Activated naive CD4-positive, alpha-beta T cell treated with anti-CD3 and anti-CD28 coated beads, Interleukin-2, amount 50 U/mL, for 72 hours (primary cell): Measurements from ENCODE around the gene ZGRF1. TPM values are rescaled to one million over a fixed set of nuclear protein-coding genes. Genes with fewer than 3 reads are reported as not detected.
"Not testable (repeated sequence)": the region's sequence is repeated elsewhere in the genome, so short reads cannot be mapped to it uniquely, and the experiment has no call there.

Source experiments
- ATAC-seq, 2 donors: fragments of 150-1000 bp; cut with Tn5 transposase; 2 replicates each; pipeline ENCODE4 v1.10.0; 2021; ENCODE audit warnings: mild to moderate bottlenecking in 2 of 2, moderate library complexity in 2 of 2
- DNase-seq, 2 donors: peaks; one replicate each; pipeline ENCODE4 v3.0.0; 2021 to 2022; ENCODE audit warnings: low spot score in 2 of 2
- H3K27ac Mint-ChIP-seq, 2 donors: one replicate each; pipeline ENCODE4 v1.8.0; 2022; ENCODE audit warnings: mild to moderate bottlenecking in 2 of 2, mixed read lengths in 2 of 2
- H3K36me3 Mint-ChIP-seq, 2 donors: one replicate each; pipeline ENCODE4 v1.8.0; 2022; ENCODE audit warnings: mixed read lengths in 2 of 2
- H3K9me3 Mint-ChIP-seq, 2 donors: one replicate each; pipeline ENCODE4 v1.8.0; 2022; ENCODE audit warnings: mixed read lengths in 2 of 2
- total RNA-seq, 2 donors: library from RNA; stranded (reverse); gene quantifications; one replicate each; pipeline ENCODE4 v1.2.3, GENCODE V29; 2022

The ZGRF1 gene, protein sequence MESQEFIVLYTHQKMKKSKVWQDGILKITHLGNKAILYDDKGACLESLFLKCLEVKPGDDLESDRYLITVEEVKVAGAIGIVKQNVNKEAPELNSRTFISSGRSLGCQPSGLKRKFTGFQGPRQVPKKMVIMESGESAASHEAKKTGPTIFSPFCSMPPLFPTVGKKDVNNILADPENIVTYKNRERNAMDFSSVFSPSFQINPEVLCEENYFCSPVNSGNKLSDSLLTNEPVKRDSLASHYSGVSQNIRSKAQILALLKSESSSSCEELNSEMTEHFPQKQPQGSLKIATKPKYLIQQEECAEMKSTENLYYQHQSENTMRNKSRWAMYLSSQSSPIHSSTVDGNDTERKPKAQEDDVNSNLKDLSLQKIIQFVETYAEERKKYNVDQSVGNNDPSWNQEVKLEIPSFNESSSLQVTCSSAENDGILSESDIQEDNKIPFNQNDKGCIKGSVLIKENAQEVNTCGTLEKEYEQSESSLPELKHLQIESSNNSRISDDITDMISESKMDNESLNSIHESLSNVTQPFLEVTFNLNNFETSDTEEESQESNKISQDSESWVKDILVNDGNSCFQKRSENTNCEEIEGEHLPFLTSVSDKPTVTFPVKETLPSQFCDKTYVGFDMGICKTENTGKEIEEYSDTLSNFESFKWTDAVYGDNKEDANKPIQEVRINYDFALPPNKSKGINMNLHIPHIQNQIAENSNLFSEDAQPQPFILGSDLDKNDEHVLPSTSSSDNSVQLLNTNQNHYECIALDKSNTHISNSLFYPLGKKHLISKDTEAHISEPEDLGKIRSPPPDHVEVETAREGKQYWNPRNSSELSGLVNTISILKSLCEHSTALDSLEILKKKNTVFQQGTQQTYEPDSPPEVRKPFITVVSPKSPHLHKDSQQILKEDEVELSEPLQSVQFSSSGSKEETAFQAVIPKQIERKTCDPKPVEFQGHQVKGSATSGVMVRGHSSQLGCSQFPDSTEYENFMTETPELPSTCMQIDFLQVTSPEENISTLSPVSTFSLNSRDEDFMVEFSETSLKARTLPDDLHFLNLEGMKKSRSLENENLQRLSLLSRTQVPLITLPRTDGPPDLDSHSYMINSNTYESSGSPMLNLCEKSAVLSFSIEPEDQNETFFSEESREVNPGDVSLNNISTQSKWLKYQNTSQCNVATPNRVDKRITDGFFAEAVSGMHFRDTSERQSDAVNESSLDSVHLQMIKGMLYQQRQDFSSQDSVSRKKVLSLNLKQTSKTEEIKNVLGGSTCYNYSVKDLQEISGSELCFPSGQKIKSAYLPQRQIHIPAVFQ (N-terminal part only)
- 10 to 100 TPM; 52.8 to 56.9 TPM for total RNA-seq

DNA sequence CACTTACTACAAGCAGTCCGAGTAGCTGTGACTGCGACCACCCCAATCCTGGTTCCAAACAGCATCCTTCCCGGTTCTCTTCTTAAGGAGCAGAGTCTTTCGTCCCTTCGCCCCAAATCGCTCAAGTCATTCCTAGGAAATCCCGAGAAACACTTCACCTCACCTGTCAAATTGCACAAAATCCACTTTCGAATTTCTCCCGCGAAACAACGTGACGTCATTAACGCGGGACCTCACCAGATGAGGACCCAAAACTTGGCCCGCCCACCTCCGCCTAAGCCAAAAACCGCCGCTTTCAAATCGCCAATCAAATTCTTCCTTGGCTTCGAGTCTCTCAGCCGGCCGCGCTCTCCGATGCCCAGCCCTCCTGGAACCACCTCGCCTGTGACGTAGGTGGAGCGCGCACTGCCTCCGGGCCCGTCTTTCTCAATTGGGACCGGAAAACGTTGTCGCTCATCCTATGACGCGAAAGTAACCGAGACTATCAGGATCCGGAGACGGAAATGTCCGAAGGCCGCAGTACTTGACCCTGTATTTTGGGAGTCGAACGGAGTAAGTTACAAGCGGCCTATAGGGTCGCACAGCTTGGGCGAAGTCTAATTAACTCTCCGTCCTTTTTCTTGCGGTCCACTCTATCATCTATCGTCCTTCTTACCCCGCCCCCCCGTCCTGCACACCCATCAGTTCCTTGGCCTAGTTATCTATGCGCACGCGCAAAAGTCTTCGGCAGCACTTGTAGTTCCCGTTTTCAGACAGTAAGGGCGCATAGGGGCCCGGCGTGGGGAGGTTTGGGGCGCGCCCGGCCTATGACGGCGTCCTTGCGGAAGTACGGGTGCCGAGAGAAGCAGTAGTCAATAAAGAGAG, at the start of gene ZGRF1, which contains the start of gene LARP7:
Gene ZGRF1, minus strand, starts transcription at position 222 of the 864 bp plus-strand sequence. CDS start 3,733 bp downstream, outside the sequence.
Gene LARP7, plus strand, starts transcription at position 456 of the 864 bp plus-strand sequence. CDS start 7,527 bp downstream, outside the sequence.
- DNase-seq, result peak; percentile 96 to 98
- Mint-ChIP-seq H3K36me3 (no peaks in the 10 kb centered on the region), H3K9me3 (no peaks in the 10 kb centered on the region), H3K27ac (no peak within 1 kb of the TSS)
- peak; percentile 96 to 97 for ATAC-seq

DNA sequence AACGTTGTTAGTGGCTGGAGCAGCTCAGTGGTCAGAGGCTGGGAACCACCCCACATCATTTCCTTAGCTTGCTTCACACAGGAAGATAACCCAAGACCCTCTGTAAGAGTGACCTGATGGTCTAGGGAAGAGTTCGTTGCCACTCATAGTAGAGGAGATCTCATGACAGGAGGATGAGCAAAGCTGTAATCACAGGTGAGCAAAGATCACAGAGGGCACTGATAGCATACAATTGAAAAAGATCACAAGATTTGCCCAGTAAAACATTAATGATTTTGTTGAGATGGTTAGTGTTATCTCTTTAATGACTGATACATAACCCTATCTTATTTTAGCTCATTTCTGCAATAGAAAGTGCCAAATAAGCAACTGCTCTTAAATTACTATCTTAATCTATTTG, 44.3 kb upstream of the ZGRF1 start:
- no peaks in the 10 kb centered on the region for H3K9me3 Mint-ChIP-seq
- ATAC-seq (no peak), DNase-seq (no peak)
- no peaks in the 10 kb centered on the region for H3K36me3 Mint-ChIP-seq
- no peak overlapping the region for H3K27ac Mint-ChIP-seq

- Mint-ChIP-seq H3K36me3 (no peaks in the 10 kb centered on the region), H3K9me3 (no peaks in the 10 kb centered on the region), H3K27ac (no peak overlapping the region)
- DNase-seq, result no peak
- ATAC-seq, result no peak
These were observed 40.9 kb upstream of the ZGRF1 start for GRCh38 chr4:112677519-112678091.

- Mint-ChIP-seq H3K36me3 (no peaks in the 10 kb centered on the region), H3K27ac (no peak overlapping the region), H3K9me3 (no peaks in the 10 kb centered on the region)
- no peak for ATAC-seq
- DNase-seq, result no peak
These were observed 37.7 kb upstream of the ZGRF1 start for GRCh38 chr4:112674376-112674775.

DNA sequence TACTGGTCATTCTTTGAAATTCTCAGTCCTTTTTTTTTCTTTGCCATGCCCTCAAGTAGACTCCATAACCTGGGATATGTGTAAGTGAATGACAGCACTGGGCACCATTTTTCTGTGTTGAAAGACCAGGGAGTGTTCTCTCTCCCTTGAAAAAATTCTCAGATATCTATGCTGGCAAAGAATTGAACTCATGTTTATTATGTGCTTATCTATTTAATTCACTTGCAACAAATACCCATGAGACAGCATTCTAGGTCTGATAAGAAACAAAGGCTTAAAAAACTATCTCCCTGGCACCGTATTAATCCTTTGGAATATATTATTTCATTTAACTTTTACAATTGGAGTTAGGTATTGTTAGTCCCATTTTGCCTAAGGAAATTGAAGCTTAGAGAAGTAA, 37.0 kb upstream of the ZGRF1 start:
- H3K27ac Mint-ChIP-seq, result no peak overlapping the region
- no peaks in the 10 kb centered on the region for H3K36me3 Mint-ChIP-seq
- DNase-seq (no peak), ATAC-seq (no peak)
- H3K9me3 Mint-ChIP-seq, result no peaks in the 10 kb centered on the region

DNA sequence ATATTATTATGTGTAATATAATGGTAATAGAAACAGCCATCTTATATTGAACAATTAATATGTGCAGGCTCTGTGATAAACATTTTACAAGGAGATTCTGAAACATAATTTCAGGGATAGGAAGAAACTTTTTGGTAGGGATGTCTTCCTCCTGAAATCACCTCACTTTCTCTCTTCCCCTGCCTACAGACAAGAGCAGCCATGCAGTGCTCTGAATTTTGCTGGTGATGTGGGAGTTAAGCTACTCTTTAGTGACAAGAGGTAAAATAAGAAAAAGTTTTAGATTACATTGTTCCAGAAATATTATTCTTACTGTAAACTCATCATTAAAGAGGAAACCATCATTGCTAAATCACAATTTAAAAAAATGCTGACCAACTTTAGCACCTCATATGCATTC, 36.4 kb upstream of the ZGRF1 start:
- no peaks in the 10 kb centered on the region for H3K36me3 Mint-ChIP-seq
- no peak for ATAC-seq
- no peak for DNase-seq
- H3K9me3 Mint-ChIP-seq, result no peaks in the 10 kb centered on the region
- no peak overlapping the region for H3K27ac Mint-ChIP-seq

DNA sequence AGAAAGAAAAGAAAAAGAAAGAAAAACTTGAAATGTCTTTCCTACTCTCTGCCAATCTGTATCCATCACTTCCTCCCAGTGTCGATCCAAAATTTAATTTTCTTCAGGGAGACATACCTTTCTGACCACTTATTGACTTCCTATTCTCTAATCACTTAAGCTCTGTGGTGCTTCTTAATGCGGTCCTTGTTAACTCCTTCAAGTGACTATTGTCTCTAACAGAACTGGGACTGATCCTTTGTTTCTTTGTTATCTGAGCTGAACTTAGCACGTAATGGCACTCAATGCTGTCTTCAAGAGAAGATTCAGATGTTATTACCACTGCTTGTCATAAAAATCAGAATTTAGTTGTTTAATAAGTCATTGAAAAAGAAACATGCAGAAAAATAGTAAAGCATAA, 31.4 kb upstream of the ZGRF1 start:
- no peak for DNase-seq
- Mint-ChIP-seq H3K27ac (no peak overlapping the region), H3K9me3 (no peaks in the 10 kb centered on the region), H3K36me3 (no peaks in the 10 kb centered on the region)
- no peak for ATAC-seq

DNA sequence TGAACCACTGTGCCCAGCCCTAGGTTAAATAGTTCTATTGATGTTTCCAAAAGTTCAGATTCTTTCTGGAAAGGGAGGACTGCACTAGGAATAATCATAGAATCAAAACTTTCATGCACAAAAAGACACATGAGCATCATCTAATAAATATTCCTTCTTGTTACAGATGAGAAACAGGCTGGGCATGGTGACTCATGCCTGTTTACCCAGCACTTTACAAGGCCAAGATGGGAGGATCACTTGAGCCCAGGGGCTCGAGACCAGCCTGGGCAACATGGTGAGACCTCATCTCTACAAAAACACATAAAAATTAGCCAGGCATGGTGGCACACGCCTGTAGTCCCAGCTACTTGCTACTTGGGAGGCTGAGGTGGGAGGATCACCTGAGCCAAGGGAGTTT, 27.9 kb upstream of the ZGRF1 start:
- Mint-ChIP-seq H3K36me3 (no peaks in the 10 kb centered on the region), H3K9me3 (no peaks in the 10 kb centered on the region), H3K27ac (no peak overlapping the region)
- ATAC-seq, result no peak
- no peak for DNase-seq

- Mint-ChIP-seq H3K27ac (peak overlapping the region in 1 of 2 donors; percentile 22), H3K36me3 (peaks cover 8 to 13% of the 10 kb centered on the region in 2 donors)
- ATAC-seq, H3K9me3 Mint-ChIP-seq, DNase-seq: not testable (repeated sequence)
These were observed 19.4 kb upstream of the ZGRF1 start for GRCh38 chr4:112656115-112656514.

DNA sequence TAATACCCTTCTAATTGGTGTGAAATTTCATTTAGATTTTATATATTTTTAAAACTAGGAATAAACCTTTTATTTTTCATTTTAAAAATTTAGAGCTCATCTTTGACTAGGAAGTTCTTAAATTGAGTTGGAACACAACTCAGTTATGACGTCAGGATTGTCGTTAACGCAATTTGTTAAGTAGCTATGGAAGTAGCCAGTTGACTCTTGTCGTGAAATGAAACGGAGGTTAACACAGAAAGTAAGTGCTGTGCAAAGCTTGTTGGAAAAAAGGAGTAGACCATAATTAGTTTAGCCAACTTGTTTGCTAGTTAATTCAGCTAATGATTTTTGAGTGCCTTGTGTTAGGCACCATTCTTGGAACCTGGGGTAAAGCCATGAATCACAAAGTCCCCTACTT, 18.6 kb upstream of the ZGRF1 start:
- no peak for DNase-seq
- Mint-ChIP-seq H3K9me3 (no peaks in the 10 kb centered on the region), H3K27ac (no peak overlapping the region), H3K36me3 (peaks cover 8 to 13% of the 10 kb centered on the region in 2 donors)
- no peak for ATAC-seq

GRCh38 chr4:112652216-112652615, 15.5 kb upstream of the ZGRF1 start:
- ATAC-seq, result no peak
- DNase-seq, result no peak
- no peaks in the 10 kb centered on the region for H3K9me3 Mint-ChIP-seq
- H3K27ac Mint-ChIP-seq, result no peak overlapping the region
- H3K36me3 Mint-ChIP-seq, result peaks cover 6 to 9% of the 10 kb centered on the region in 2 donors

DNA sequence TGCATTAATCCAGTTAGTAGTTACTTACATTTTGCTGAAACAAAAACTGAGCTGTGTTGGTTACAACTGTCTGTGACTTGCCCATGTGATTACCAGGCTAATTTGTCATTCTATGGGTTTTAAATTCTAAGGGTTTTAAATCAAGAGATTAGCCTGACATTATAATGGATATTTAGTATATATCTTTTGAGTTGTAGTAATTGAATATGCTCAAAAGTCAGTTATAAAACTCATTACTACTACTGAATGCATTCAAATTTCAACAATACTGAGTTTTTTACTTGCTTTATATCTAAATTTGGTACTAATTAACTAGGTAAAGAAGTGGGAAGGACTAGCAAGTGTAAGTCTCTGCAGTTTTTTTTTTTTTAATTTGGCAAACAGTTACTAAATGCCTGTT, 14.9 kb upstream of the ZGRF1 start:
- Mint-ChIP-seq H3K27ac (no peak overlapping the region), H3K9me3 (no peaks in the 10 kb centered on the region), H3K36me3 (peaks cover 6 to 15% of the 10 kb centered on the region in 2 donors)
- ATAC-seq (no peak), DNase-seq (no peak)

DNA sequence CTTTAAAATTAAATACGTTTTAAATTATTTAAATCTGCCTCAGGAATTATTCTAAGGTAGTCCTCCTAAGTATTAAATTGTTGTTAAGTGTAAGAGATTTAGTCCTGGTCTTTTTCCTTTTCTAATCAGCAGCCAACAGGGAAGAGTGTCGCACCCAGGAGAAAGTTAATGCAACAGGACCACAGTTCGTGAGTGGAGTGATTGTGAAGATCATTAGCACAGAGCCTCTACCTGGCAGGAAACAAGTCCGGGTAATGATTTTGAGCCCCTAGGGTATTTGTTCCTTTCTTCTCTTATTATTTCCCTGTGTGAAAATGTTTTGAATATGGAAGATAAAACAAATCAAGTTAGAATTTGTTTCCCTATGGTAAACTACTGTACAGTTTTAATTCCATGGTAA, 13.6 kb upstream of the ZGRF1 start:
- ATAC-seq (no peak), DNase-seq (no peak)
- Mint-ChIP-seq H3K27ac (no peak overlapping the region), H3K9me3 (no peaks in the 10 kb centered on the region), H3K36me3 (peaks cover 2 to 8% of the 10 kb centered on the region in 2 donors)

DNA sequence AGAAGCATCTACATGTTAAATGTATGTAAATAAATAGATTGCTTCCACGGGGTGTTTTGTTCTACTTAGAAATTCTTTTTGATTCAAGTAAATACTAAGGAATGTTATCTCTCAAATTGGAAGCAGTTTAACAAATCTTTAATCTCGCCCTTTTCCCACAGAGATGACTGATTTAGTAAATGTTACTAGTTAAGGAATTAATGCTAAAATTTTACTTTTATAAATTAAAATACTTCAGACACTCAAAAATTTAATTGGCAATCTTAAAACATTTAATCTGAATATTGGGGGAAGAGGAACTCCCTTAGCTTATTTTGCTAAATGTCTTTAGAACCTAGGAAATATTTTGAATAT, 12.3 kb upstream of the ZGRF1 start:
- H3K9me3 Mint-ChIP-seq, result no peaks in the 10 kb centered on the region
- H3K36me3 Mint-ChIP-seq, result peaks cover 0 to 6% of the 10 kb centered on the region in 2 donors
- ATAC-seq (no peak), DNase-seq (no peak)
- H3K27ac Mint-ChIP-seq, result peak overlapping the region in 1 of 2 donors; percentile 33

DNA sequence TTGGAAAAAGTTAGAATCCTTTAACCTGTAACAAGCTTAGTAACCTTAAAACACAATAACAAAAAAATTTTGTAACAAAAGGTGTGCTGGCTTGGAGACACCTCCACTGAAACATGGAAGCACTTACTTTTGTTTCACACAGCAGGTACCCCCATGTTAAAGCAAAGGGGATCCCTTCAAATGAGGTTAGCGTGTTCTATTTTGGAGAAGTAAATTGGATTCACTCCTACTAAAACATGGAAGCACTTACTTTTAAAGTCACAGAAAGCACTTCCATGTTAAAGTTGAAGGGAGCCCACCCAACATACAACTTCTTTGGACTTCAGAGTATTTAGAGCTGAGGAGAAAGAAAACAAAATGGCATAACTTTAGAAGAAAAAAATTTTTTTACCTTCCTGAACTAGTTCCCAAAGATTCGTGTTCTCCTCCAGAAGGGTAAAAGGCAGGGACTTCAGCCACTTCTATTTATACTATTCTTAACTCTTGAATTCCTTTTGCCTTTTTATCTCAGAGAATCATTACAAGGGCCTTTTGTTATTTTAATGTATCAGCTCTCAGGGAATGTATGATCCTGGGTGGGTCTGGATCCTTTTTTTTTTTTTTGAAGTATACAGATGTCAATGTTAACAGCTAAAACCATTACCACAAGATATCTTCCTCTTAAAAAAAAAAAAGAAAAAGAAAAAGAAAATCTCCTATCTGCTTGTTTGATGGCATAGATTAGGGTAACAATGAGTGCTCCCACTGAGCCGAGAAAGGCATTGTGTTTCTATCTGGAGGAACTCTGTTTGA, 11.8 kb upstream of the ZGRF1 start:
- H3K27ac Mint-ChIP-seq, result peak overlapping the region in 1 of 2 donors; percentile 33
- peaks cover 0 to 6% of the 10 kb centered on the region in 2 donors for H3K36me3 Mint-ChIP-seq
- DNase-seq (no peak), ATAC-seq (no peak)
- no peaks in the 10 kb centered on the region for H3K9me3 Mint-ChIP-seq
